ENCODE data around the gene PRKCH. TPM values are rescaled to one million over a fixed set of nuclear protein-coding genes. Genes with fewer than 3 reads are reported as not detected.

The PRKCH gene
- total and polyA plus RNA-seq, 2 of the 13 experiments (the other 11 are each of a cell fraction or from before 2014, with no cell fraction given), result 0.48 to 1.3 TPM

DNA sequence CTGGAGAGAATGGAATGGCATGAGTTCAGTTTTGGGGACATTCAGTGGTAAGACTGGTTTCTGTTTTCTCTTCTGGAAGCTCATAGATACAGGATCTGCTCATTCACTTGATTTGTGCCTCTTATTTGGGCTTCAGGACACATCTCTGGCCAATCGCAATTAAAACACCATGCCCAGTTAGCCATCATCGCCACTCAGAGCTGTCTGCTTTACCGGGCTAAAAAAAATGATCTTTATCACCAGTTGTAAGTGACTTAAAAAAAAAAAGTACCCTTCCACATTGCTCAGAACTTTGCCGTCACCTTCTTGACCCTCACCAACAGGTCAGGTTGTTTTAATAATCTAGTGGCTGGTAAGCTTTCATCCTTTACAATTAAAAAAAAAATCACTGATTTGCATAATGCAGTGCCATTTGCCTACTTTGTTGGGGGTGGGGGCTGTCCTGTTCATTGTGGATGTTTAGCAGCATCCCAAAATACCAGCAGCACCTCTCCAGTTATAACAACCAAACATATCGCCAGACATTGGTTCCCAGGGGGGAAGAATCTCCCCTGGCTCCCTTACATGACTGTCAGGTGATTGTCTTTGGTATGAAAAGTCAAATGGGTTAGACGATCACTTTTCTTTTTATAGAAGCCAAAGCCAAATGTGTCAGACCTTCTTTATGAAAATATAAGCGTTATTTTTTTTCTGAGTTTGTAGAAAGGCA, 150.1 kb downstream of the PRKCH start (continued):
- TF ChIP-seq KLF12 (CRISPR knock-in tag; IDR thresholded peaks at IDR 0.05; ENCODE audit: borderline replicate concordance), result no peak
- TF ChIP-seq RAD21 (CRISPR knock-in tag; IDR thresholded peaks at IDR 0.05), result no peak
- TF ChIP-seq, protein P1, sequence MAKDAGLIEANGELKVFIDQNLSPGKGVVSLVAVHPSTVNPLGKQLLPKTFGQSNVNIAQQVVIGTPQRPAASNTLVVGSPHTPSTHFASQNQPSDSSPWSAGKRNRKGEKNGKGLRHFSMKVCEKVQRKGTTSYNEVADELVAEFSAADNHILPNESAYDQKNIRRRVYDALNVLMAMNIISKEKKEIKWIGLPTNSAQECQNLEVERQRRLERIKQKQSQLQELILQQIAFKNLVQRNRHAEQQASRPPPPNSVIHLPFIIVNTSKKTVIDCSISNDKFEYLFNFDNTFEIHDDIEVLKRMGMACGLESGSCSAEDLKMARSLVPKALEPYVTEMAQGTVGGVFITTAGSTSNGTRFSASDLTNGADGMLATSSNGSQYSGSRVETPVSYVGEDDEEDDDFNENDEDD (CRISPR knock-in tag; IDR thresholded peaks at IDR 0.05; ENCODE audit: borderline replicate concordance), result no peak
- no peak for TF ChIP-seq ZNF234 (CRISPR knock-in tag; conservative IDR thresholded peaks at IDR 0.05)
- no peak for TF ChIP-seq ATM (IDR thresholded peaks at IDR 0.05; ENCODE audit: borderline replicate concordance)
- TF ChIP-seq TCF7 (IDR thresholded peaks at IDR 0.05; ENCODE audit: low read depth), result no peak
- no peak for TF ChIP-seq MEIS2 (CRISPR knock-in tag; IDR thresholded peaks at IDR 0.05)

DNA sequence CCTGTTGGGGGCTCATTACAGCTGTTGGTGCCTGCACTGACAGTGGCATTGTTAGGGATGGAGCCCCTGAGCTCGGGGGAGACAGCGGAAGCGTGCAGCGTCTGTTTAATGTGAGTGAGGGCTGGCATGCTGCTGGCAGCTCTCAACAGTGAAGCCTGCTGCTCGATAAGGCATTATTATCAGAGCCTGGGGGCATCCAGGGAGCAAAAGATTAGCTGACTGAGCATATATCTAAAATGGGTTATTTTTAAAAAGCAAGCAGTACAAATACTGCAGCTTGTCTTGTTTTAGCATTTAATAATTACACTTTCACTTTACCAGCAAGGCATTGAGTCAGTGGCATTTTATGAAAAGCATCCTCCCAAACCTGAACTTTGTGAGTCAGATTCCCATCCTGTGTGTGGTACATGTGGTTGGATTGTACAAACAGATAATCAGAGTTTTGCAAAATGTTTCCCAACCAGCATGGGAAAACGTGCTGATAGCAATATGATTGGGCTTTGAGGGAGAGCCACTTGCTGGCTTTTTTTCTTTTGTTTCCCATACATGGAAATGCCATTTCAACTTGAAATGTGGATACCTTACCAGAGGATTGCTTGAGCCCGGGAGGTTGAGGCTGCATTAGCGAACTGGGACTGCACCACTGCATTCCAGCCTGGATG, 150.8 kb downstream of the PRKCH start:
- Histone ChIP-seq H2AFZ (ENCODE audit: low read length) (no peak overlapping the region), H3K27me3 (ENCODE audit: control insufficient read depth in 1 of 2, insufficient read depth in 2 of 2, low read length in 2 of 2) (no peaks in the 10 kb centered on the region), H3K4me2 (ENCODE audit: low read depth, low read length) (peak overlapping the region; percentile 54), H3K79me2 (ENCODE audit: insufficient read depth, low read length) (no peaks in the 10 kb centered on the region), H3K4me3 (replicated peaks in 1 of 3; ENCODE audit: insufficient read depth in 1 of 3, low read depth in 2 of 3, low read length in 3 of 3) (peak overlapping the region in 1 of 3 experiments; percentile 36; a peak in 1 of 6 replicates), H3K9ac (ENCODE audit: insufficient read depth, low read depth, low read length) (no peak overlapping the region), H4K20me1 (ENCODE audit: insufficient read depth, low read length) (no peaks in the 10 kb centered on the region), H3K27ac (ENCODE audit: extremely low read length, insufficient read depth, low read length) (no peak overlapping the region), H3K9me3 (ENCODE audit: low read length) (no peaks in the 10 kb centered on the region), H3K4me1 (ENCODE audit: insufficient read depth, low read length) (peaks cover 38% of the 10 kb centered on the region), H3K36me3 (replicated peaks in 1 of 2; ENCODE audit: control insufficient read depth in 1 of 2, insufficient read depth in 2 of 2, low read length in 2 of 2) (no peaks in the 10 kb centered on the region)
- 39% methylated on average over 8 of the region's 8 CpGs for WGBS (ENCODE audit: low lambda C conversion rate)
- intact Hi-C loops (cut with micrococcal nuclease; ENCODE audit: unreplicated experiment), result loop anchor here (1.0 kb wide), 1 partner anchor 65 kb away; no protein-coding TSS in a partner anchor
- DNase-seq (ENCODE audit: low spot score) (peak; percentile 90), ATAC-seq (peak; percentile 71), FAIRE-seq (peak; percentile 77)
- in situ Hi-C loops (cut with HindIII; ENCODE audit: extremely low pct_ligation_motif_present, low pct_unique_long_range_greater_than_20kb), result loop anchor here (5.0 to 10.0 kb wide), 2 partner anchors 63 to 90 kb away; no protein-coding TSS in a partner anchor
- BruUV-seq (replicated peaks), result no TSS peak
- ChIA-PET CTCF (ENCODE audit: low intra/inter-chr PET ratio, low total read pairs) (no interaction called here), POLR2A (interaction anchor here (1.1 kb wide), 1 partner anchor 87 kb away, joined by 7 read pairs; no protein-coding TSS in a partner anchor)
- TF ChIP-seq HOXA5 (CRISPR knock-in tag; IDR thresholded peaks at IDR 0.05), result no peak
- TF ChIP-seq, protein P2, sequence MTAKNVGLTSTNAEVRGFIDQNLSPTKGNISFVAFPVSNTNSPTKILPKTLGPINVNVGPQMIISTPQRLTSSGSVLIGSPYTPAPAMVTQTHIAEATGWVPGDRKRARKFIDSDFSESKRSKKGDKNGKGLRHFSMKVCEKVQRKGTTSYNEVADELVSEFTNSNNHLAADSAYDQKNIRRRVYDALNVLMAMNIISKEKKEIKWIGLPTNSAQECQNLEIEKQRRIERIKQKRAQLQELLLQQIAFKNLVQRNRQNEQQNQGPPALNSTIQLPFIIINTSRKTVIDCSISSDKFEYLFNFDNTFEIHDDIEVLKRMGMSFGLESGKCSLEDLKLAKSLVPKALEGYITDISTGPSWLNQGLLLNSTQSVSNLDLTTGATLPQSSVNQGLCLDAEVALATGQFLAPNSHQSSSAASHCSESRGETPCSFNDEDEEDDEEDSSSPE (CRISPR knock-in tag; IDR thresholded peaks at IDR 0.05), result no peak
- TF ChIP-seq SP4 (CRISPR knock-in tag; IDR thresholded peaks at IDR 0.05), result no peak
- TF ChIP-seq, protein P3, sequence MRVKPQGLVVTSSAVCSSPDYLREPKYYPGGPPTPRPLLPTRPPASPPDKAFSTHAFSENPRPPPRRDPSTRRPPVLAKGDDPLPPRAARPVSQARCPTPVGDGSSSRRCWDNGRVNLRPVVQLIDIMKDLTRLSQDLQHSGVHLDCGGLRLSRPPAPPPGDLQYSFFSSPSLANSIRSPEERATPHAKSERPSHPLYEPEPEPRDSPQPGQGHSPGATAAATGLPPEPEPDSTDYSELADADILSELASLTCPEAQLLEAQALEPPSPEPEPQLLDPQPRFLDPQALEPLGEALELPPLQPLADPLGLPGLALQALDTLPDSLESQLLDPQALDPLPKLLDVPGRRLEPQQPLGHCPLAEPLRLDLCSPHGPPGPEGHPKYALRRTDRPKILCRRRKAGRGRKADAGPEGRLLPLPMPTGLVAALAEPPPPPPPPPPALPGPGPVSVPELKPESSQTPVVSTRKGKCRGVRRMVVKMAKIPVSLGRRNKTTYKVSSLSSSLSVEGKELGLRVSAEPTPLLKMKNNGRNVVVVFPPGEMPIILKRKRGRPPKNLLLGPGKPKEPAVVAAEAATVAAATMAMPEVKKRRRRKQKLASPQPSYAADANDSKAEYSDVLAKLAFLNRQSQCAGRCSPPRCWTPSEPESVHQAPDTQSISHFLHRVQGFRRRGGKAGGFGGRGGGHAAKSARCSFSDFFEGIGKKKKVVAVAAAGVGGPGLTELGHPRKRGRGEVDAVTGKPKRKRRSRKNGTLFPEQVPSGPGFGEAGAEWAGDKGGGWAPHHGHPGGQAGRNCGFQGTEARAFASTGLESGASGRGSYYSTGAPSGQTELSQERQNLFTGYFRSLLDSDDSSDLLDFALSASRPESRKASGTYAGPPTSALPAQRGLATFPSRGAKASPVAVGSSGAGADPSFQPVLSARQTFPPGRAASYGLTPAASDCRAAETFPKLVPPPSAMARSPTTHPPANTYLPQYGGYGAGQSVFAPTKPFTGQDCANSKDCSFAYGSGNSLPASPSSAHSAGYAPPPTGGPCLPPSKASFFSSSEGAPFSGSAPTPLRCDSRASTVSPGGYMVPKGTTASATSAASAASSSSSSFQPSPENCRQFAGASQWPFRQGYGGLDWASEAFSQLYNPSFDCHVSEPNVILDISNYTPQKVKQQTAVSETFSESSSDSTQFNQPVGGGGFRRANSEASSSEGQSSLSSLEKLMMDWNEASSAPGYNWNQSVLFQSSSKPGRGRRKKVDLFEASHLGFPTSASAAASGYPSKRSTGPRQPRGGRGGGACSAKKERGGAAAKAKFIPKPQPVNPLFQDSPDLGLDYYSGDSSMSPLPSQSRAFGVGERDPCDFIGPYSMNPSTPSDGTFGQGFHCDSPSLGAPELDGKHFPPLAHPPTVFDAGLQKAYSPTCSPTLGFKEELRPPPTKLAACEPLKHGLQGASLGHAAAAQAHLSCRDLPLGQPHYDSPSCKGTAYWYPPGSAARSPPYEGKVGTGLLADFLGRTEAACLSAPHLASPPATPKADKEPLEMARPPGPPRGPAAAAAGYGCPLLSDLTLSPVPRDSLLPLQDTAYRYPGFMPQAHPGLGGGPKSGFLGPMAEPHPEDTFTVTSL (CRISPR knock-in tag; IDR thresholded peaks at IDR 0.05; ENCODE audit: borderline replicate concordance), result no peak
- no peak for TF ChIP-seq TBX3 (IDR thresholded peaks at IDR 0.05; ENCODE audit: borderline replicate concordance)
- TF ChIP-seq ZNF562 (CRISPR knock-in tag; IDR thresholded peaks at IDR 0.05; ENCODE audit: borderline replicate concordance), result no peak
- peak; percentile 61; the same call in 1 of the 2 replicates for TF ChIP-seq CEBPG (CRISPR knock-in tag; IDR thresholded peaks at IDR 0.05)
- TF ChIP-seq ZNF205 (CRISPR knock-in tag; IDR thresholded peaks at IDR 0.05), result no peak
